Smooth muscle cell (in vitro differentiated cells): ENCODE results near the gene AFAP1. TPM values are rescaled to one million over a fixed set of nuclear protein-coding genes. Genes with fewer than 3 reads are reported as not detected.

Experiments
- DNase-seq: peaks from one replicate; lab custom pipeline; 2025; ENCODE audit not compliant: unreplicated experiment; lab: John Stamatoyannopoulos, UW
- H2AFZ ChIP-seq: fragments of 200-600 bp; sonication (generic); 2 replicates; pipeline ENCODE4 v1.6.0; 2016; ENCODE audit warnings: antibody characterized with exemption, low read depth, mild to moderate bottlenecking
- H3F3A ChIP-seq: fragments of 200-600 bp; sonication (generic); 2 replicates; pipeline ENCODE4 v1.6.0; 2017; ENCODE audit warnings: antibody characterized with exemption, low read depth
- H3K27ac ChIP-seq: fragments of 200-600 bp; sonication (generic); 2 replicates; pipeline ENCODE4 v1.5.1; 2016; ENCODE audit warnings: low read depth, mild to moderate bottlenecking
- H3K27me3 ChIP-seq: fragments of 200-600 bp; sonication (generic); 2 replicates; pipeline ENCODE4 v1.6.1; 2016; ENCODE audit warnings: low read depth, mild to moderate bottlenecking
- H3K36me3 ChIP-seq: fragments of 200-600 bp; sonication (generic); 2 replicates; pipeline ENCODE4 v1.5.1; 2016; ENCODE audit warnings: low read depth
- H3K4me1 ChIP-seq: fragments of 200-600 bp; sonication (generic); 2 replicates; pipeline ENCODE4 v1.5.1; 2016; ENCODE audit warnings: low read depth
- H3K4me2 ChIP-seq: fragments of 200-600 bp; sonication (generic); 2 replicates; pipeline ENCODE4 v1.6.0; 2016; ENCODE audit warnings: mild to moderate bottlenecking
- H3K4me3 ChIP-seq: fragments of 200-600 bp; sonication (generic); 2 replicates; pipeline ENCODE4 v1.5.1; 2016; ENCODE audit warnings: mild to moderate bottlenecking
- H3K79me2 ChIP-seq: fragments of 200-600 bp; sonication (generic); 2 replicates; pipeline ENCODE4 v1.6.0; 2016; ENCODE audit warnings: low read depth, mild to moderate bottlenecking
- H3K9ac ChIP-seq: fragments of 200-600 bp; sonication (generic); 2 replicates; pipeline ENCODE4 v1.6.0; 2016; ENCODE audit warnings: low read depth
- H3K9me3 ChIP-seq: fragments of 200-600 bp; sonication (generic); replicated peaks from 2 replicates; pipeline ENCODE4 v1.5.1; 2016; ENCODE audit warnings: low read depth
- H4K20me1 ChIP-seq: fragments of 200-600 bp; sonication (generic); 2 replicates; pipeline ENCODE4 v1.6.0; 2016; ENCODE audit warnings: low read depth
- WGBS: methylation state at CpG from one replicate; pipeline ENCODE4 v1.1.7; 2016; ENCODE audit warnings: low lambda C conversion rate; 5-methylcytosine and 5-hydroxymethylcytosine counted together
- polyA plus RNA-seq: library from polyadenylated mRNA; unstranded; fragments of >200 nt; fragmentation: Nextera tagmentation; extraction: Ambion mirVana; gene quantifications from 2 replicates; pipeline ENCODE4 v1.2.1, GENCODE V29; 2016
- total RNA-seq: library from RNA; depleted of rRNA; stranded (reverse); fragments of >200 nt; gene quantifications from 2 replicates; pipeline ENCODE4 v1.2.3, GENCODE V29; 2014
- TF ChIP-seq, protein P1 (sequence below): fragments of 200-600 bp; sonication (generic); IDR thresholded peaks from 2 replicates; pipeline ENCODE4 v1.5.1; 2017; ENCODE audit warnings: borderline replicate concordance, mild to moderate bottlenecking, antibody characterized with exemption; ENCODE audit not compliant: insufficient read depth, poor library complexity, severe bottlenecking

Gene AFAP1
- total and polyA plus RNA-seq, 2 experiments from 2014 or later = 12.6 to 24.8 TPM

DNA sequence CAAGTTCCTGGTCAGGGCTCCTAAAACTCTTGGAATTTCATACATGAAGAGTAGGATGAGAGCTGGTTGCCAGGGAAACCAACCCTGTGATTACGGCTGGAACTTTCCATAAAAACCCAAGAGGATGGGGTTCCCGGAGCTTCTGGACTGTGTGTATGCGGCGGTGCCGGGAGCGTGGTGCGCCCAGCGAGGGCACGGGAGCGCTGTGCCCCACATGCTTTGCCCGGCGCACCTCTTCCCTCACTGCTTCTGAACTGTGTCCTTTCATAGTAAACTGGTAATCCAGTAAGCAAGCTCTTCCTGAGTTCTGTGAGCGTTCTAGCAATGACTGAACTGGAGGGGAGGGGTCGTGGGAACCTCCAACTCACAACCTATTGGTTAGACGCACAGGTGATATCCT, 152.6 kb downstream of the AFAP1 start:
- Histone ChIP-seq H3K27me3 (no peaks in the 10 kb centered on the region), H3K9me3 (no peaks in the 10 kb centered on the region), H2AFZ (no peak overlapping the region), H3K79me2 (no peaks in the 10 kb centered on the region), H4K20me1 (peaks cover 44% of the 10 kb centered on the region), H3K4me2 (no peak overlapping the region), H3K27ac (no peak overlapping the region), H3K9ac (no peak overlapping the region), H3K36me3 (peaks cover 5% of the 10 kb centered on the region), H3K4me3 (no peak overlapping the region), H3K4me1 (peaks cover 5% of the 10 kb centered on the region), H3F3A (peaks cover 8% of the 10 kb centered on the region)
- TF ChIP-seq, protein P1, sequence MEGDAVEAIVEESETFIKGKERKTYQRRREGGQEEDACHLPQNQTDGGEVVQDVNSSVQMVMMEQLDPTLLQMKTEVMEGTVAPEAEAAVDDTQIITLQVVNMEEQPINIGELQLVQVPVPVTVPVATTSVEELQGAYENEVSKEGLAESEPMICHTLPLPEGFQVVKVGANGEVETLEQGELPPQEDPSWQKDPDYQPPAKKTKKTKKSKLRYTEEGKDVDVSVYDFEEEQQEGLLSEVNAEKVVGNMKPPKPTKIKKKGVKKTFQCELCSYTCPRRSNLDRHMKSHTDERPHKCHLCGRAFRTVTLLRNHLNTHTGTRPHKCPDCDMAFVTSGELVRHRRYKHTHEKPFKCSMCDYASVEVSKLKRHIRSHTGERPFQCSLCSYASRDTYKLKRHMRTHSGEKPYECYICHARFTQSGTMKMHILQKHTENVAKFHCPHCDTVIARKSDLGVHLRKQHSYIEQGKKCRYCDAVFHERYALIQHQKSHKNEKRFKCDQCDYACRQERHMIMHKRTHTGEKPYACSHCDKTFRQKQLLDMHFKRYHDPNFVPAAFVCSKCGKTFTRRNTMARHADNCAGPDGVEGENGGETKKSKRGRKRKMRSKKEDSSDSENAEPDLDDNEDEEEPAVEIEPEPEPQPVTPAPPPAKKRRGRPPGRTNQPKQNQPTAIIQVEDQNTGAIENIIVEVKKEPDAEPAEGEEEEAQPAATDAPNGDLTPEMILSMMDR = no peak
- DNase-seq = no peak
- 95% methylated on average over 15 of the region's 15 CpGs for WGBS

DNA sequence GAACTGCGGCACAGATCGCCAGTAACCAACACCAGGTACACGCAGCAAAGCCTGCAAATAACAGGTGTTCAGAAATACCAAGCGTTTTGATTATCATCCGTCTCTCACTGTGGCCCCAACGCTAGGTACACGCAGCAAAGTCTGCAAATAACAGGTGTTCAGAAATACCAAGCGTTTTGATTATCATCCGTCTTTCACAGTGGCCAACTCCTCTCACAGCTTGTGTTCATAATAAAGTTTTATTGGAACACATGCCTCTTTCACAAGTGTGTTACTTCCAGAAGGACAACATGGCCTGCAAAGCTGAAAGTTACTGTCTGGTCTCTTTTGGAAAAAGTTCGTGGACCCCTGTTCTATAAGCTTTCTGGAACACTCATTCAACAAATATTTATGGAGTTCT, 153.1 kb downstream of the AFAP1 start:
- no peaks in the 10 kb centered on the region for H3K27me3 ChIP-seq
- no peak overlapping the region for H2AFZ ChIP-seq
- H4K20me1 ChIP-seq = peaks cover 38% of the 10 kb centered on the region
- TF ChIP-seq, protein P1 = no peak
- H3K9ac ChIP-seq = no peak overlapping the region
- peaks cover 5% of the 10 kb centered on the region for H3K36me3 ChIP-seq
- peaks cover 13% of the 10 kb centered on the region for H3F3A ChIP-seq
- H3K9me3 ChIP-seq = no peaks in the 10 kb centered on the region
- H3K4me2 ChIP-seq = no peak overlapping the region
- WGBS = 87% methylated on average over 10 of the region's 10 CpGs
- DNase-seq = no peak
- H3K79me2 ChIP-seq = no peaks in the 10 kb centered on the region
- H3K4me3 ChIP-seq = no peak overlapping the region
- H3K27ac ChIP-seq = no peak overlapping the region
- peaks cover 10% of the 10 kb centered on the region for H3K4me1 ChIP-seq

DNA sequence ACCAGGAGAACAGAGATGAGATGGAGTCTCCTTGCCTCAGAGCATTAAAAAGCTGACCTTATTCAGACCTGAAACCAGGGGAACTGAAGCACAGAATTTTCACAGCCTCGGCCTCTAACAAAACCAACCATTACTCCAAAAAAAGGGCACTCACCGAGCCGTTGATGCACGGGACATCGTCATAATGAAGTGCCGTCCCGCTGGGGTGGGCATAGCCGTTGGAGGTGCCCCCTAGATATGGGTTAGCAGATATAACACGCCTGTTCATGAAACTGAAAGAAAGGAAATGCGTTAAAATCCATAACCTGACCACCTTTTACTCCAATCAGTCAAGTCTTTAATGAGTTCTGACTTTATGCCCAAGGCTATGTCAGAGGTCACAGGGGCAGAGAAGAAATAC, 153.6 kb downstream of the AFAP1 start:
- H3K4me1 ChIP-seq = peaks cover 13% of the 10 kb centered on the region

DNA sequence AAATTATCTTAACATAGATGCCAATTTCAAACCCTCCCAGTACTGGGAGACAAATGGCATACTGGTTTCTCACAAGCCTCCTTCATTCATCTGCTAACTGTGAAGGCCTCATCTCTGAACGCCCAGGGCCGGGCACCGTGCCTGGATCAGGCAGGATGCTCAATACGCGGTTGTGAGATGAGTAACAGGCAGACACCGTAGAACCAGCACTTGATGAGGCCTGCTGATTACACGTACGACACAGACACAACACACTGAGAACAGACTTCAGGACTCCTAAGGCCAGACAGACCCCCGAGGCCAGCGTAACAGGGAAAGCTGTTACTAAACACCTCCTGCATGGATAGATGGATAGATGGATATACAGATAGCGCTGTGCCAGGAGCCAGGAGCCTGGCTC, 154.6 kb downstream of the AFAP1 start:
- TF ChIP-seq, protein P1 = no peak
- WGBS = 62% methylated on average over 11 of the region's 11 CpGs
- H3K4me1 ChIP-seq = peaks cover 15% of the 10 kb centered on the region
- no peak overlapping the region for H2AFZ ChIP-seq
- no peak overlapping the region for H3K4me2 ChIP-seq
- H3K4me3 ChIP-seq = no peak overlapping the region
- H3K9ac ChIP-seq = no peak overlapping the region
- H3K9me3 ChIP-seq = no peaks in the 10 kb centered on the region
- peaks cover 19% of the 10 kb centered on the region for H3F3A ChIP-seq
- H3K36me3 ChIP-seq = peaks cover 5% of the 10 kb centered on the region
- DNase-seq = no peak
- H3K27me3 ChIP-seq = no peaks in the 10 kb centered on the region
- no peaks in the 10 kb centered on the region for H3K79me2 ChIP-seq
- peak overlapping the region; percentile 37 for H3K27ac ChIP-seq
- peaks cover 31% of the 10 kb centered on the region for H4K20me1 ChIP-seq

More for the DNA sequence above, 153.6 kb downstream of the AFAP1 start:
- Histone ChIP-seq H3K79me2 (no peaks in the 10 kb centered on the region), H3K27me3 (no peaks in the 10 kb centered on the region), H2AFZ (no peak overlapping the region), H3K27ac (no peak overlapping the region), H3K9me3 (no peaks in the 10 kb centered on the region), H3F3A (peaks cover 16% of the 10 kb centered on the region), H3K36me3 (peaks cover 5% of the 10 kb centered on the region), H3K4me3 (no peak overlapping the region), H3K4me2 (no peak overlapping the region), H3K9ac (no peak overlapping the region), H4K20me1 (peaks cover 37% of the 10 kb centered on the region)
- TF ChIP-seq, protein P1 = no peak
- 98% methylated on average over 10 of the region's 10 CpGs for WGBS
- no peak for DNase-seq
